K562 (cell line): Measurements from ENCODE around the gene CCR8. TPM values are rescaled to one million over a fixed set of nuclear protein-coding genes. Genes with fewer than 3 reads are reported as not detected.
"Not testable (repeated sequence)": the region's sequence is repeated elsewhere in the genome, so short reads cannot be mapped to it uniquely, and the experiment has no call there.

Experiments used
- ATAC-seq: fragments of 200-7000 bp; cut with Tn5 transposase; 3 replicates; pipeline ENCODE4 v1.9.1; 2020; ENCODE audit warnings: moderate library complexity
- BruUV-seq: library from RNA; stranded (reverse); fragments of 400-500 nt; replicated peaks from 2 replicates; lab custom pipeline; 2021; lab: Mats Ljungman, UMichigan
- CTCF ChIA-PET: fragments of 300-600 bp; formaldehyde crosslinking; extraction: SDS; loops from one replicate; lab custom pipeline; 2021; ENCODE audit warnings: low intra/inter-chr PET ratio; lab: Yijun Ruan, JAX
- POLR2A ChIA-PET: fragments of 300-600, 350-650 bp; sonication (Branson Sonifier 250); formaldehyde crosslinking; extraction: SDS; loops from one replicate; lab custom pipeline; 2021; ENCODE audit warnings: antibody characterized with exemption, inconsistent platforms; lab: Yijun Ruan, JAX
- DNase-seq, 4 experiments: peaks; one replicate each; pipeline versions ENCODE4 v3.0.0 to v3.0.0-alpha.2; 2011 to 2018; ENCODE audit warnings: low spot score in 3 of 4, mixed read lengths in 3 of 4; ENCODE audit errors: extremely low read depth in 1 of 4
- FAIRE-seq: peaks from 2 replicates; lab custom pipeline; 2011; peaks lifted over from hg19 to GRCh38; lab: Jason Lieb, UNC
- H2AFZ ChIP-seq: 2 replicates; pipeline ENCODE4 v1.6.0; 2011; ENCODE audit warnings: low read depth, low read length, control low read depth, inconsistent platforms
- H3K27ac ChIP-seq: fragments of 200-600 bp; 3 replicates; pipeline ENCODE4 v1.8.0; 2011; ENCODE audit warnings: low read depth, mild to moderate bottlenecking, control low read depth, inconsistent platforms, low read length, moderate library complexity, mixed read lengths; ENCODE audit errors: extremely low read depth
- H3K27me3 ChIP-seq, 2 experiments: fragments of 300-600 bp in 1 of 2; 2 replicates in 1 of 2; 3 replicates in 1 of 2; pipeline versions ENCODE4 v1.6.0 to v1.8.0; 2011; ENCODE audit warnings: inconsistent platforms in 2 of 2, low read length in 2 of 2, mild to moderate bottlenecking in 1 of 2, mixed read lengths in 1 of 2, moderate library complexity in 1 of 2; ENCODE audit not compliant: control insufficient read depth in 2 of 2, insufficient read depth in 2 of 2
- H3K36me3 ChIP-seq: fragments of 300-600 bp; 3 replicates; pipeline ENCODE4 v1.8.0; 2011; ENCODE audit warnings: mild to moderate bottlenecking, low read length, inconsistent platforms; ENCODE audit not compliant: control insufficient read depth, insufficient read depth
- H3K4me1 ChIP-seq, 2 experiments: fragments of 200-600 bp in 1 of 2; replicated peaks in 1 of 2; 2 replicates in 1 of 2; 3 replicates in 1 of 2; pipeline versions ENCODE4 v1.5.1 to v1.8.0; 2011; ENCODE audit warnings: inconsistent platforms in 2 of 2, low read length in 2 of 2, mild to moderate bottlenecking in 1 of 2, mixed read lengths in 1 of 2, moderate library complexity in 1 of 2; ENCODE audit not compliant: control insufficient read depth in 2 of 2, insufficient read depth in 2 of 2
- H3K4me2 ChIP-seq: 2 replicates; pipeline ENCODE4 v1.6.1; 2011; ENCODE audit warnings: low read length, control low read depth, inconsistent platforms, mixed read lengths; ENCODE audit not compliant: insufficient read depth
- H3K4me3 ChIP-seq: fragments of 200-600 bp; sonication (generic), shearing (Covaris generic); 2 replicates; pipeline ENCODE4 v1.5.1; 2016; ENCODE audit warnings: control low read depth, inconsistent platforms
- H3K79me2 ChIP-seq: fragments of 200-600 bp; 3 replicates; pipeline ENCODE4 v1.8.0; 2011; ENCODE audit warnings: low read length, inconsistent platforms; ENCODE audit not compliant: control insufficient read depth, insufficient read depth
- H3K9ac ChIP-seq, 2 experiments: 2 replicates each; pipeline versions ENCODE4 v1.6.0 to v1.6.1; 2011; ENCODE audit warnings: low read depth in 2 of 2, low read length in 2 of 2, control low read depth in 1 of 2, inconsistent platforms in 1 of 2, mild to moderate bottlenecking in 1 of 2, mixed read lengths in 1 of 2; ENCODE audit not compliant: insufficient read depth in 1 of 2
- H3K9me1 ChIP-seq: one replicate; pipeline ENCODE4 v1.6.0; 2011; ENCODE audit warnings: inconsistent platforms, mild to moderate bottlenecking, low read length, moderate library complexity; ENCODE audit not compliant: control insufficient read depth, insufficient read depth
- H3K9me3 ChIP-seq: replicated peaks from 2 replicates; pipeline ENCODE4 v1.5.1; 2011; ENCODE audit warnings: low read depth, low read length, inconsistent platforms; ENCODE audit not compliant: control insufficient read depth, insufficient read depth
- H4K20me1 ChIP-seq: replicated peaks from 2 replicates; pipeline ENCODE4 v1.6.1; 2011; ENCODE audit warnings: low read length, inconsistent platforms, mixed read lengths; ENCODE audit not compliant: control insufficient read depth, insufficient read depth
- ATF1 ChIP-seq, 2 experiments: fragments of 450-650 bp in 1 of 2; IDR thresholded peaks; 2 replicates each; pipeline ENCODE4 v1.6.1; 2016; ENCODE audit warnings: missing compliant biosample characterization in 1 of 2, missing genetic modification characterization in 1 of 2
- BCOR ChIP-seq: fragments of 450-650 bp; IDR thresholded peaks from 2 replicates; pipeline ENCODE4 v1.6.1; 2016
- CBFA2T2 ChIP-seq: fragments of 450-650 bp; conservative IDR thresholded peaks from 2 replicates; pipeline ENCODE4 v1.6.1; 2017; ENCODE audit warnings: mild to moderate bottlenecking
- CBFA2T3 ChIP-seq: fragments of 450-650 bp; IDR thresholded peaks from 2 replicates; pipeline ENCODE4 v1.6.1; 2017
- CEBPB ChIP-seq: fragments of 450-650 bp; IDR thresholded peaks from 2 replicates; pipeline ENCODE4 v1.6.1; 2016; ENCODE audit warnings: missing genetic modification characterization, missing compliant biosample characterization
- GATA2 ChIP-seq: sonication (generic); formaldehyde crosslinking; IDR thresholded peaks from 2 replicates; pipeline ENCODE4 v1.4.0; 2020; ENCODE audit warnings: mild to moderate bottlenecking, missing genetic modification reagents
- MTA2 ChIP-seq: fragments of 450-650 bp; IDR thresholded peaks from 2 replicates; pipeline ENCODE4 v1.6.1; 2016; ENCODE audit warnings: low read depth
- NCOR1 ChIP-seq: fragments of 450-650 bp; IDR thresholded peaks from 2 replicates; pipeline ENCODE4 v1.6.1; 2016; ENCODE audit warnings: mild to moderate bottlenecking, moderate library complexity
- TAL1 ChIP-seq: fragments of 450-650 bp; IDR thresholded peaks from 2 replicates; pipeline ENCODE4 v1.6.1; 2016; ENCODE audit warnings: mild to moderate bottlenecking
- TCF3 ChIP-seq: sonication (generic); formaldehyde crosslinking; IDR thresholded peaks from 2 replicates; pipeline ENCODE4 v1.4.0; 2020; ENCODE audit warnings: mild to moderate bottlenecking, missing genetic modification reagents
- ZNF146 ChIP-seq: IDR thresholded peaks from one replicate; pipeline ENCODE4 v1.6.1; 2018; ENCODE audit warnings: missing compliant biosample characterization; ENCODE audit not compliant: unreplicated experiment
- WGBS: fragments of 100-300 bp; shearing (Covaris generic); methylation state at CpG from one replicate; pipeline ENCODE4 v1.1.6; 2016; ENCODE audit warnings: low coverage, mixed read lengths; ENCODE audit not compliant: insufficient coverage; ENCODE audit errors: missing lambda C conversion rate; 5-methylcytosine and 5-hydroxymethylcytosine counted together
- in situ Hi-C: fragments of 300-500 bp; cut with MboI; formaldehyde crosslinking; loops from 4 replicates; pipeline ENCODE4 v1.15.0; 2018; ENCODE audit warnings: inconsistent platforms, mixed read lengths
- intact Hi-C: fragments of 100-400 bp; cut with micrococcal nuclease; formaldehyde crosslinking; loops from 2 replicates; pipeline ENCODE4 v1.14.2; 2022
- polyA plus RNA-seq, 8 experiments: library from polyadenylated mRNA; depleted of rRNA in 4 of 8; stranded (reverse) in 5 of 8; unstranded in 3 of 8; fragments of >200 nt; fragmentation: Nextera tagmentation in 2 of 8; fragmentation: Illumina TruSeq in 1 of 8; extraction: Ambion mirVana in 2 of 8; extraction: Trizol in 1 of 8; gene quantifications; 2 replicates each; pipeline versions ENCODE4 v1.2.1 to v1.2.3, GENCODE V29; 2011 to 2014; ENCODE audit warnings: inconsistent platforms in 1 of 8, missing spikeins in 1 of 8
- total RNA-seq, 7 experiments: library from RNA; depleted of rRNA in 6 of 7; stranded (reverse); fragments of >200 nt in 6 of 7; fragmentation: Illumina TruSeq in 2 of 7; extraction: Trizol in 2 of 7; gene quantifications; 2 replicates each; pipeline versions ENCODE4 v1.2.1 to v1.2.3, GENCODE V29; 2011 to 2021; ENCODE audit warnings: low replicate concordance in 1 of 7

Gene CCR8
- total and polyA plus RNA-seq, 9 of the 15 experiments (the other 6 are each of a cell fraction or from before 2014, with no cell fraction given): not detected

- peak; percentile 80 for TF ChIP-seq TCF3 (CRISPR knock-in tag)
- peak; percentile 72 for TF ChIP-seq GATA2 (CRISPR knock-in tag)
- H3K36me3 ChIP-seq; BruUV-seq; DNase-seq; H2AFZ ChIP-seq; H3K79me2 ChIP-seq; H3K9ac ChIP-seq; FAIRE-seq; ATAC-seq; H3K27me3 ChIP-seq; H4K20me1 ChIP-seq; H3K4me3 ChIP-seq; H3K9me3 ChIP-seq; POLR2A ChIA-PET; H3K9me1 ChIP-seq; intact Hi-C loops; CTCF ChIA-PET; H3K4me2 ChIP-seq; in situ Hi-C loops; H3K27ac ChIP-seq; TF ChIP-seq ATF1 (CRISPR knock-in tag; IDR thresholded peaks at IDR 0.05): not testable (repeated sequence)
- TF ChIP-seq ATF1 (tag; IDR thresholded peaks at IDR 0.05): 0 out of 2 replicates have a peak, but pooled peaks have one; percentile 9
- TF ChIP-seq BCOR: peak; percentile 56; the same call in 1 of the 2 replicates
- peak; percentile 36; the same call in 1 of the 2 replicates for TF ChIP-seq TAL1
- TF ChIP-seq CEBPB (tag): peak; percentile 85
- peak; percentile 25 for TF ChIP-seq CBFA2T2
- peak; percentile 48; the same call in 1 of the 2 replicates for TF ChIP-seq NCOR1
- TF ChIP-seq MTA2: peak; percentile 30; the same call in 1 of the 2 replicates
- peak; percentile 82 for TF ChIP-seq ZNF146
- peak; percentile 48 for TF ChIP-seq CBFA2T3
- H3K4me1 ChIP-seq: peaks cover 0 to 14% of the 10 kb centered on the region in 2 experiments; a peak in 2 of 5 replicates
- WGBS: 5% methylated on average over 3 of the region's 3 CpGs
Measured at GRCh38 chr3:39353168-39353927, 23.8 kb downstream of the CCR8 start.
